A673 (cell line): ENCODE results near the gene LRRN2.

Experiments
- CTCF ChIP-seq: fragments of 300-800, 200-600 bp; sonication (generic); conservative IDR thresholded peaks from 2 replicates; pipeline ENCODE4 v1.5.1; 2017; ENCODE audit warnings: low read depth, mild to moderate bottlenecking, antibody characterized with exemption, low read length, moderate library complexity, mixed read lengths
- EZH2 ChIP-seq: fragments of 200-600 bp; sonication (generic); IDR thresholded peaks from 2 replicates; pipeline ENCODE4 v1.6.1; 2017; ENCODE audit warnings: borderline replicate concordance, low read depth, mild to moderate bottlenecking, mixed read lengths, antibody characterized with exemption, low read length; ENCODE audit not compliant: poor library complexity, severe bottlenecking

GRCh38 chr1:204615881-204616280, 69.7 kb downstream of the LRRN2 start:
- TF ChIP-seq EZH2 (no peak), CTCF (no peak)
